Measurements from ENCODE around the gene FITM2. TPM values are rescaled to one million over a fixed set of nuclear protein-coding genes. Genes with fewer than 3 reads are reported as not detected.

Gene FITM2
- total RNA-seq, 1 donor = 7.2 TPM

GRCh38 chr20:44255942-44256341 is 55.1 kb downstream of the FITM2 start:
- Histone ChIP-seq H4K20me1 (ENCODE audit: insufficient read depth, low read length) (peaks cover 3% of the 10 kb centered on the region), H3K9me3 (ENCODE audit: low read depth, low read length) (no peaks in the 10 kb centered on the region), H3K27me3 (ENCODE audit: insufficient read depth, low read length) (no peaks in the 10 kb centered on the region), H3K4me2 (ENCODE audit: insufficient read depth, low read length) (no peak overlapping the region), H3K27ac (ENCODE audit: low read depth, low read length) (no peak overlapping the region), H3K36me3 (ENCODE audit: insufficient read depth, low read length) (no peaks in the 10 kb centered on the region), H2AFZ (ENCODE audit: low read length) (no peak overlapping the region), H3K79me2 (ENCODE audit: insufficient read depth, low read length) (no peaks in the 10 kb centered on the region), H3K4me3 (ENCODE audit: insufficient read depth, low read length) (no peak overlapping the region), H3K4me1 (ENCODE audit: insufficient read depth, low read length) (no peaks in the 10 kb centered on the region)
- DNase-seq (ENCODE audit: insufficient read length, low spot score, missing footprints) = no peak
- no peak for TF ChIP-seq CTCF (IDR thresholded peaks at IDR 0.05; ENCODE audit: extremely low read depth, low read depth, low read length)

- Histone ChIP-seq H3K27me3 (ENCODE audit: insufficient read depth, low read length) (no peaks in the 10 kb centered on the region), H4K20me1 (ENCODE audit: insufficient read depth, low read length) (peaks cover 11% of the 10 kb centered on the region), H3K27ac (ENCODE audit: low read depth, low read length) (no peak overlapping the region), H3K4me3 (ENCODE audit: insufficient read depth, low read length) (no peak overlapping the region), H3K36me3 (ENCODE audit: insufficient read depth, low read length) (no peaks in the 10 kb centered on the region), H2AFZ (ENCODE audit: low read length) (no peak overlapping the region), H3K4me1 (ENCODE audit: insufficient read depth, low read length) (no peaks in the 10 kb centered on the region), H3K9me3 (ENCODE audit: low read depth, low read length) (no peaks in the 10 kb centered on the region), H3K79me2 (ENCODE audit: insufficient read depth, low read length) (no peaks in the 10 kb centered on the region), H3K4me2 (ENCODE audit: insufficient read depth, low read length) (no peak overlapping the region)
- no peak for TF ChIP-seq CTCF (IDR thresholded peaks at IDR 0.05; ENCODE audit: extremely low read depth, low read depth, low read length)
- DNase-seq (ENCODE audit: insufficient read length, low spot score, missing footprints) = no peak
Observed at GRCh38 chr20:44254073-44254472, 56.9 kb downstream of the FITM2 start.

- Histone ChIP-seq H3K4me1 (ENCODE audit: insufficient read depth, low read length) (no peaks in the 10 kb centered on the region), H4K20me1 (ENCODE audit: insufficient read depth, low read length) (peaks cover 12% of the 10 kb centered on the region), H3K9me3 (ENCODE audit: low read depth, low read length) (no peaks in the 10 kb centered on the region), H3K27me3 (ENCODE audit: insufficient read depth, low read length) (no peaks in the 10 kb centered on the region), H3K4me2 (ENCODE audit: insufficient read depth, low read length) (no peak overlapping the region), H3K79me2 (ENCODE audit: insufficient read depth, low read length) (no peaks in the 10 kb centered on the region), H3K27ac (ENCODE audit: low read depth, low read length) (no peak overlapping the region), H3K36me3 (ENCODE audit: insufficient read depth, low read length) (no peaks in the 10 kb centered on the region), H2AFZ (ENCODE audit: low read length) (no peak overlapping the region), H3K4me3 (ENCODE audit: insufficient read depth, low read length) (no peak overlapping the region)
- TF ChIP-seq CTCF (IDR thresholded peaks at IDR 0.05; ENCODE audit: extremely low read depth, low read depth, low read length) = peak; percentile 18
- DNase-seq (ENCODE audit: insufficient read length, low spot score, missing footprints) = peak; percentile 66
Observed at GRCh38 chr20:44253528-44253927, 57.5 kb downstream of the FITM2 start.

Small RNA genes lying within 50 kb of the gene (small RNA-seq; reads per million reads assigned to genes)
- not detected for gene RF00019

Other genes starting within 250 kb of the FITM2 start
- gene JPH2, start 124.0 kb downstream of the FITM2 start, total RNA-seq = 1.2 and 2.2 TPM in 2 replicates
- 46.7 and 47.4 TPM in 2 replicates for gene OSER1, start 100.4 kb downstream of the FITM2 start, total RNA-seq
- gene GDAP1L1, start 63.9 kb downstream of the FITM2 start, total RNA-seq = 0.72 TPM in 1 of 2 replicates, not detected in the other
- not detected in 2 replicates for gene R3HDML, start 25.8 kb upstream of the FITM2 start, total RNA-seq
- gene HNF4A, start 44.5 kb upstream of the FITM2 start, total RNA-seq = not detected in 2 replicates
- gene TTPAL, start 164.7 kb upstream of the FITM2 start, total RNA-seq = 12.1 and 12.7 TPM in 2 replicates
- gene SERINC3, start 210.9 kb upstream of the FITM2 start, total RNA-seq = 167 and 191 TPM in 2 replicates

Measured in osteoblast (primary cell).